ENCODE results near the gene WWC1.

The WWC1 gene

DNA sequence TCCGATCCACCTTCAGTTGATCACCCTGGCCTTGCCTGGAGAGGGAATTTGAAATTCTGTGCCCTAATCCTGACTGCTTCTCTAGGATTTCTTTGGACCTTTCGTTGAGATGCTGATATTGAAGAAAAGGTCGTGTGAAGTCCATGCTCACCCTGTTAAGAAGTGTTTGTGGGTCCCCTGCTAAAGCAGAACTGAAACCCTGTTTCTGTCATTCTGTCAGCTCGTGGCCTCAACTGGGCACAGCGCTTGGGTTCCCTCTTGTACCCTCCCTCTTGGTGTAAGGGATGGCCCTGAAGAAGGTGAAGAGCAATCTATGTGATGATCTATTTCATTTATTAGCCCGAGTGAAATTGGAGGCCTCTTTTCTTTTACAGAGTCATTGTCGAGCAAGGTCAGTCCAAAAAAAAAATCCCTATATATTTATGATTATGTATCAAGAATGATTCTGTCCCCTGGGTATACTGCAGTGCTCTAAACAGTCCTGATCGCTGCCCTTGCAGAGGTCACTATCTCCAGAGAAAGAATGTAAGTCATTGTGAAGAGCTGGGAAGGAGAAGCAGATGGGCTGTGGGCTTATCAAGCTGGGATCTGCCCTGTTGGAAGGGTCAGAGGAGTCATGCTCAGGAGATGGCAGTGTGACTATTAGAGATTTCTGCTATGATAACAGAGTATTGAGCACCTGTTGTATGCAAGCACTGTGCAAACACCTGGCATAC is 56.1 kb downstream of the WWC1 start:
- H3K27me3 ChIP-seq (ENCODE audit: insufficient read depth, low read length), result no peaks in the 10 kb centered on the region
- peak overlapping the region; percentile 26 for H4K8ac ChIP-seq (ENCODE audit: low read depth, low read length)
- peak overlapping the region; percentile 61 for H3K4ac ChIP-seq (ENCODE audit: low read depth, low read length)
- H2AK5ac ChIP-seq (ENCODE audit: low read length), result peak overlapping the region; percentile 89
- peak overlapping the region; percentile 66 for H2BK12ac ChIP-seq (ENCODE audit: low read length)
- H2BK120ac ChIP-seq (ENCODE audit: insufficient read depth, low read length, poor library complexity), result peak overlapping the region; percentile 49
- H2AFZ ChIP-seq (ENCODE audit: insufficient read depth, low read length, poor library complexity), result no peak overlapping the region
- peak overlapping the region; percentile 4 for H3K27ac ChIP-seq (ENCODE audit: low read depth, low read length)
- H3K79me2 ChIP-seq (ENCODE audit: control insufficient read depth, insufficient read depth, low read length, poor library complexity), result peaks cover 12% of the 10 kb centered on the region
- no peaks in the 10 kb centered on the region for H3K36me3 ChIP-seq (ENCODE audit: control insufficient read depth in 1 of 2, insufficient read depth in 2 of 2, low read length in 2 of 2)
- no peak overlapping the region for H3K23ac ChIP-seq (ENCODE audit: low read length)
- no peak overlapping the region for H4K12ac ChIP-seq (ENCODE audit: low read depth, low read length)
- no peaks in the 10 kb centered on the region for H3K9me3 ChIP-seq (ENCODE audit: insufficient read depth, low read depth, low read length)
- peak overlapping the region; percentile 68 for H2BK5ac ChIP-seq (ENCODE audit: low read depth, low read length, poor library complexity)
- H3K4me1 ChIP-seq (ENCODE audit: control insufficient read depth in 1 of 2, insufficient read depth in 2 of 2, low read length in 2 of 2), result peaks cover 22 to 27% of the 10 kb centered on the region in 2 experiments
- peak; percentile 46 to 64 for DNase-seq
- no peak overlapping the region for H3K9ac ChIP-seq (ENCODE audit: low read length)
- H3K4me3 ChIP-seq (ENCODE audit: low read depth, low read length), result no peak overlapping the region
- H3K4me2 ChIP-seq (ENCODE audit: low read length), result no peak overlapping the region
- peak overlapping the region; percentile 78 for H3K18ac ChIP-seq (ENCODE audit: low read length)
- H3K79me1 ChIP-seq (ENCODE audit: low read length), result peaks cover 14% of the 10 kb centered on the region
- no CpG with 5 or more reads among the region's 8 CpGs for WGBS (ENCODE audit: extremely low coverage, insufficient coverage, insufficient read length)
- peak overlapping the region; percentile 52 for H3K14ac ChIP-seq (ENCODE audit: low read length)
- peak overlapping the region; percentile 81 for H4K91ac ChIP-seq (ENCODE audit: low read depth, low read length)

DNA sequence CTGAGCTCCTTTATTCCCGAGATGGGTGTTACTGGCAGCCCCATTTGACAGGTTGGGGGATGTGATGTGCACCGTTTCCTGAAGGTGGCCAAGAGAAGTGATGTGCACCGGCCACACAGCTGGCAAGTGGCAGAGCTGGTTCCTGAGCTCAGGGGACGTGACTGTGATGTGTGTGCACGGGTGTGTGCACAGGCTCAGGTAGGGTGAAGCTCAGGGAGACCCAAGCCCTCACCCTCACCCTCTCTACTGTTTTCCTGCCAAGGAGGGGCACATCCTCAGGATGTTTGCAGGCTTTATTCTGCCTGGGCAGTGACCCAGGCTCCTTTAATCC is 56.6 kb downstream of the WWC1 start:
- Histone ChIP-seq H3K4me1 (ENCODE audit: control insufficient read depth in 1 of 2, insufficient read depth in 2 of 2, low read length in 2 of 2) (peaks cover 23 to 25% of the 10 kb centered on the region in 2 experiments), H3K79me1 (ENCODE audit: low read length) (peaks cover 14% of the 10 kb centered on the region), H3K27me3 (ENCODE audit: insufficient read depth, low read length) (no peaks in the 10 kb centered on the region), H3K14ac (ENCODE audit: low read length) (no peak overlapping the region), H2BK120ac (ENCODE audit: insufficient read depth, low read length, poor library complexity) (no peak overlapping the region), H3K23ac (ENCODE audit: low read length) (no peak overlapping the region), H4K91ac (ENCODE audit: low read depth, low read length) (no peak overlapping the region), H3K4ac (ENCODE audit: low read depth, low read length) (no peak overlapping the region), H3K4me2 (ENCODE audit: low read length) (no peak overlapping the region), H4K8ac (ENCODE audit: low read depth, low read length) (no peak overlapping the region), H3K4me3 (ENCODE audit: low read depth, low read length) (no peak overlapping the region), H2AK5ac (ENCODE audit: low read length) (no peak overlapping the region), H3K79me2 (ENCODE audit: control insufficient read depth, insufficient read depth, low read length, poor library complexity) (peaks cover 12% of the 10 kb centered on the region), H3K18ac (ENCODE audit: low read length) (peak overlapping the region; percentile 23), H3K9me3 (ENCODE audit: insufficient read depth, low read depth, low read length) (no peaks in the 10 kb centered on the region), H4K12ac (ENCODE audit: low read depth, low read length) (no peak overlapping the region), H3K27ac (ENCODE audit: low read depth, low read length) (no peak overlapping the region), H2AFZ (ENCODE audit: insufficient read depth, low read length, poor library complexity) (no peak overlapping the region), H3K9ac (ENCODE audit: low read length) (no peak overlapping the region), H2BK5ac (ENCODE audit: low read depth, low read length, poor library complexity) (no peak overlapping the region), H3K36me3 (ENCODE audit: control insufficient read depth in 1 of 2, insufficient read depth in 2 of 2, low read length in 2 of 2) (no peaks in the 10 kb centered on the region), H2BK12ac (ENCODE audit: low read length) (peak overlapping the region; percentile 5)
- WGBS (ENCODE audit: extremely low coverage, insufficient coverage, insufficient read length), result no CpG with 5 or more reads among the region's 5 CpGs
- DNase-seq, result no peak

GRCh38 chr5:168350315-168350714 is 58.9 kb downstream of the WWC1 start:
- no peak overlapping the region for H2BK5ac ChIP-seq (ENCODE audit: low read depth, low read length, poor library complexity)
- H2BK12ac ChIP-seq (ENCODE audit: low read length), result no peak overlapping the region
- no peaks in the 10 kb centered on the region for H3K9me3 ChIP-seq (ENCODE audit: insufficient read depth, low read depth, low read length)
- no peak overlapping the region for H2AFZ ChIP-seq (ENCODE audit: insufficient read depth, low read length, poor library complexity)
- H2BK120ac ChIP-seq (ENCODE audit: insufficient read depth, low read length, poor library complexity), result no peak overlapping the region
- H3K36me3 ChIP-seq (ENCODE audit: control insufficient read depth in 1 of 2, insufficient read depth in 2 of 2, low read length in 2 of 2), result no peaks in the 10 kb centered on the region
- no peak overlapping the region for H4K12ac ChIP-seq (ENCODE audit: low read depth, low read length)
- no peak for DNase-seq
- H3K9ac ChIP-seq (ENCODE audit: low read length), result no peak overlapping the region
- H3K79me1 ChIP-seq (ENCODE audit: low read length), result peaks cover 14% of the 10 kb centered on the region
- no peak overlapping the region for H4K8ac ChIP-seq (ENCODE audit: low read depth, low read length)
- H3K4me1 ChIP-seq (ENCODE audit: control insufficient read depth in 1 of 2, insufficient read depth in 2 of 2, low read length in 2 of 2), result peaks cover 29 to 30% of the 10 kb centered on the region in 2 experiments
- H4K91ac ChIP-seq (ENCODE audit: low read depth, low read length), result no peak overlapping the region
- H3K18ac ChIP-seq (ENCODE audit: low read length), result no peak overlapping the region
- H3K14ac ChIP-seq (ENCODE audit: low read length), result no peak overlapping the region
- H3K27me3 ChIP-seq (ENCODE audit: insufficient read depth, low read length), result no peaks in the 10 kb centered on the region
- no peak overlapping the region for H3K4me3 ChIP-seq (ENCODE audit: low read depth, low read length)
- H2AK5ac ChIP-seq (ENCODE audit: low read length), result no peak overlapping the region
- H3K23ac ChIP-seq (ENCODE audit: low read length), result no peak overlapping the region
- no peak overlapping the region for H3K27ac ChIP-seq (ENCODE audit: low read depth, low read length)
- H3K4ac ChIP-seq (ENCODE audit: low read depth, low read length), result no peak overlapping the region
- no CpG with 5 or more reads among the region's 4 CpGs for WGBS (ENCODE audit: extremely low coverage, insufficient coverage, insufficient read length)
- no peak overlapping the region for H3K4me2 ChIP-seq (ENCODE audit: low read length)
- peaks cover 12% of the 10 kb centered on the region for H3K79me2 ChIP-seq (ENCODE audit: control insufficient read depth, insufficient read depth, low read length, poor library complexity)

DNA sequence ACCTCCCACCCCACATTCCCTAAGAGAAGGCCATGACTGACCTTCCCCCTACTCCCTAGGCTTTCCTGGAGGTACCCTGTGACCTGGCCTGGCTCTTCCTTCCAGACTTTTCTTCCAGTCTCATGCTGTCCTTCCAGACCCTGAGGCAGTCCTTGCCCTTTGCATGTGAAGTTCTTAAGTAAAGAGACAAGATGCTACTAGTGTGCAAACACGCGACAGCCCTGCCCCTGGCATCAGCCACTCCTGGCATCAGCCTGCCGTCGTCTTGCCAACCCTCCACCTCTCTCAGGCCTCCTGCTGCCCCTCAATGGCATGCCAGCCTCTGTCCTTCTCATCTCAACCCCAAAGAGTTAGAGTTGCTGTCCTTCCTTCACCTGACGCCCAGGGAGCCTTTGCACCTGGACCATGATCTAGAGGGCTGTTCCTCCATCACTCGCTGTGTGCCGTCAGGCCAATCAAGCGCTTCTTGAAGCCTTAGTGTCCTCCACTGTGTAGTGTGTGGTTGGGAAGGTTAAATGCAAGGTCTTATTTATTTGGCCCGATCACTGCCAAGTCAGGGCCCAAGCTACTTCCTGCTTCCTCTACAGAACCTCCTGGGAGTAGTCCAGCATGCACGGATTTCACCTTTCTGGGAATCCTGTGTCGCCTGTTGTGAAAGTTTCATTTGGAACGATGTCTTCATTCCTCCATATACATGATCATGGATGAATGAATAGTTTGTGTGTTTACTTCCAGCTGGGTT is 61.9 kb downstream of the WWC1 start:
- H3K4me2 ChIP-seq (ENCODE audit: low read length), result no peak overlapping the region
- WGBS (ENCODE audit: extremely low coverage, insufficient coverage, insufficient read length), result no CpG with 5 or more reads among the region's 12 CpGs
- no peak overlapping the region for H3K27ac ChIP-seq (ENCODE audit: low read depth, low read length)

More for the DNA sequence above, 61.9 kb downstream of the WWC1 start:
- Histone ChIP-seq H4K12ac (ENCODE audit: low read depth, low read length) (no peak overlapping the region), H2AFZ (ENCODE audit: insufficient read depth, low read length, poor library complexity) (no peak overlapping the region), H3K9me3 (ENCODE audit: insufficient read depth, low read depth, low read length) (no peaks in the 10 kb centered on the region), H3K9ac (ENCODE audit: low read length) (no peak overlapping the region), H3K4me3 (ENCODE audit: low read depth, low read length) (no peak overlapping the region), H2BK120ac (ENCODE audit: insufficient read depth, low read length, poor library complexity) (no peak overlapping the region), H4K91ac (ENCODE audit: low read depth, low read length) (no peak overlapping the region), H3K18ac (ENCODE audit: low read length) (peak overlapping the region; percentile 13), H3K14ac (ENCODE audit: low read length) (no peak overlapping the region), H3K23ac (ENCODE audit: low read length) (no peak overlapping the region), H2BK12ac (ENCODE audit: low read length) (no peak overlapping the region), H3K27me3 (ENCODE audit: insufficient read depth, low read length) (no peaks in the 10 kb centered on the region), H3K36me3 (ENCODE audit: control insufficient read depth in 1 of 2, insufficient read depth in 2 of 2, low read length in 2 of 2) (no peaks in the 10 kb centered on the region), H4K8ac (ENCODE audit: low read depth, low read length) (no peak overlapping the region), H3K4ac (ENCODE audit: low read depth, low read length) (peak overlapping the region; percentile 1), H3K79me2 (ENCODE audit: control insufficient read depth, insufficient read depth, low read length, poor library complexity) (peaks cover 1% of the 10 kb centered on the region), H3K79me1 (ENCODE audit: low read length) (no peaks in the 10 kb centered on the region), H2BK5ac (ENCODE audit: low read depth, low read length, poor library complexity) (no peak overlapping the region), H2AK5ac (ENCODE audit: low read length) (no peak overlapping the region), H3K4me1 (ENCODE audit: control insufficient read depth in 1 of 2, insufficient read depth in 2 of 2, low read length in 2 of 2) (peaks cover 15 to 17% of the 10 kb centered on the region in 2 experiments)
- DNase-seq, result peak in 1 of 2 donors; percentile 46

Data from trophoblast cell (in vitro differentiated cells and primary cell).